Stimulated activated naive B cell treated with anti-CD40 and anti-IgM and Interleukin-4, amounts not matched to agents 10 μg/mL and 1 μg/mL and 100 μg/mL, for 72 hours (primary cell): ENCODE data around the gene CFHR2.
"Not testable (repeated sequence)": the region's sequence is repeated elsewhere in the genome, so short reads cannot be mapped to it uniquely, and the experiment has no call there.

Experiments
- ATAC-seq, 2 donors: fragments of 150-1000 bp; cut with Tn5 transposase; replicated peaks; 2 replicates each; pipeline ENCODE4 v1.10.0; 2021; ENCODE audit warnings: moderate library complexity in 1 of 2
- DNase-seq: peaks from one replicate; pipeline ENCODE4 v3.0.0; 2021
- H3K27ac Mint-ChIP-seq: one replicate; pipeline ENCODE4 v1.8.0; 2022; ENCODE audit warnings: mild to moderate bottlenecking, mixed read lengths
- H3K27me3 Mint-ChIP-seq, 2 donors: one replicate each; pipeline ENCODE4 v1.8.0; 2022; ENCODE audit warnings: mixed read lengths in 2 of 2
- H3K36me3 Mint-ChIP-seq, 2 donors: one replicate each; pipeline ENCODE4 v1.8.0; 2022; ENCODE audit warnings: mixed read lengths in 2 of 2, mild to moderate bottlenecking in 1 of 2
- H3K4me1 Mint-ChIP-seq, 2 donors: one replicate each; pipeline ENCODE4 v1.8.0; 2022; ENCODE audit warnings: mixed read lengths in 2 of 2, mild to moderate bottlenecking in 1 of 2
- H3K4me3 Mint-ChIP-seq, 2 donors: one replicate each; pipeline ENCODE4 v1.8.0; 2022; ENCODE audit warnings: mild to moderate bottlenecking in 2 of 2, mixed read lengths in 2 of 2, moderate library complexity in 1 of 2
- H3K9me3 Mint-ChIP-seq, 2 donors: one replicate each; pipeline ENCODE4 v1.8.0; 2022; ENCODE audit warnings: mixed read lengths in 2 of 2, mild to moderate bottlenecking in 1 of 2

Gene CFHR2

DNA sequence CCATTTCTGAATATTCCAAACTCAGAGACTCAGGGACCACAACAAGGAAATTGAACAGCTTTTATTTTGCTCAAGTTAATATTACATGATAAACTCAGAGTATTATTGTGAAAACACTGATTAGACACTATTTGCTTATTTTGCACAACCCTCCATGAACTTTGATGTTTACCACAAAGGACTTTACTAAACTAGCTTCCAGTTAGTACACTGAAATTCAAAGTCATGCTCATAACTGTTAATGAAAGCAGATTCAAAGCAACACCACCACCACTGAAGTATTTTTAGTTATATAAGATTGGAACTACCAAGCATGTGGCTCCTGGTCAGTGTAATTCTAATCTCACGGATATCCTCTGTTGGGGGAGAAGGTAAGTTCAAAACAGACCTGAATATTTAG is at the start of gene CFHR2:
TSS of gene CFHR2 (plus strand) at position 171 of the 400 bp plus-strand sequence. CDS start at position 314, 143 bp downstream.
- DNase-seq, H3K4me3 Mint-ChIP-seq, ATAC-seq, H3K27me3 Mint-ChIP-seq, H3K36me3 Mint-ChIP-seq, H3K27ac Mint-ChIP-seq, H3K4me1 Mint-ChIP-seq, H3K9me3 Mint-ChIP-seq: not testable (repeated sequence)

DNA sequence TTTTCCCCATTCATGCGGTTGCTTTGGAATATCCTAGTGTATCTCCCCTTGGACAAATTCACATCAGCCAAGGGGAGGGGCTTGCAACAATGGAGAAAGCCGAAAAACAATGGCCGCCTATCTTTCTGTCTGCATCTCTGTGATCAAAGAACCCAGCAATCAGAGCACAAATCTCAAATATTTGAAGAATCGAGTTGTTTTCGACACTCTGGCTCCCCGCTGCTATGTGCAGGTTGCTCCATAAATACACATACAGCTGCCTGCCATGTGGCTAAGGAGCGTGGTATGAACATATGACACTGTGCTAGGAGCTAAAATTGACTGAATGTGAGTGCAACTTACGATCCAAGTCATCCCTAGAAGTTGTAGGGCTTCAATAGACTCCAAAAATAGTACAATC is 47.2 kb upstream of the CFHR2 start:
- no peak for ATAC-seq
- DNase-seq, result no peak
- Mint-ChIP-seq H3K27me3 (peaks cover 12 to 18% of the 10 kb centered on the region in 2 donors), H3K36me3 (no peaks in the 10 kb centered on the region), H3K27ac (no peak overlapping the region), H3K4me3 (no peak overlapping the region), H3K4me1 (no peaks in the 10 kb centered on the region), H3K9me3 (no peaks in the 10 kb centered on the region)

DNA sequence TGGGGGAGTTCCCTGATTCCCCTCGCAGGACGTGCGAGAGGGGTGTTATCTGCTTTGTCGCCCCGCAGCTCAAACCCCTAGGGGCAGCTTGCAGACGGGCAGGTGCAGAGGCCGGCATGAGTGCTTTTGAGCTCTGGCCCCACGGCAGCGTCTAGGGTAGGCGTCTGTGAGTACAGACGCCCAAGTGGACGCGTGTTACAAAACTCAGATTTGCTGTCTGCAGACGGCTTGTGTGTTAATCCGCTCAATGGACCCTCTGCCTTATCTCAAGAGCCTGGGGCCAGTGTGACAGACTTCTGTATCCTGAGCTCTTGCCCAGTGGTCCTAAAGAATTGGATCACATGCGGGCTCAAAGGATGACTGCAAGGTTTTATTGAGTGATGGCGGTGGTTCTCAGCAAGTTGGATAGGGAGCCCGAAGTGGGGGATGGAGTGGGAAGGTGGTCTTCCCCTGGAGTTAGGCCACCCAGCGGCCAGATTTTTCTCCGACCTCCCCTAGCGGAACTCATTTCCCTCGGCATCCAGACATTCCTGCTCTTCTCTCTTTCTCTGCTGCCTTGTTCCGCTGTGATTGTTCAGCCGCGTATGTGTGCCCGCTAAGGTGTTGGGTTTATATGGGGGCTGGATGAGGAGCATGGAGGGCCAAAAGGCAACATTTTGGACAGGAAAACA is 46.2 kb upstream of the CFHR2 start:
- Mint-ChIP-seq H3K4me1 (no peaks in the 10 kb centered on the region), H3K4me3 (no peak overlapping the region), H3K27ac (no peak overlapping the region), H3K9me3 (no peaks in the 10 kb centered on the region), H3K27me3 (peaks cover 12 to 18% of the 10 kb centered on the region in 2 donors), H3K36me3 (no peaks in the 10 kb centered on the region)
- DNase-seq, result no peak
- ATAC-seq, result peak in 1 of 2 donors; percentile 21

DNA sequence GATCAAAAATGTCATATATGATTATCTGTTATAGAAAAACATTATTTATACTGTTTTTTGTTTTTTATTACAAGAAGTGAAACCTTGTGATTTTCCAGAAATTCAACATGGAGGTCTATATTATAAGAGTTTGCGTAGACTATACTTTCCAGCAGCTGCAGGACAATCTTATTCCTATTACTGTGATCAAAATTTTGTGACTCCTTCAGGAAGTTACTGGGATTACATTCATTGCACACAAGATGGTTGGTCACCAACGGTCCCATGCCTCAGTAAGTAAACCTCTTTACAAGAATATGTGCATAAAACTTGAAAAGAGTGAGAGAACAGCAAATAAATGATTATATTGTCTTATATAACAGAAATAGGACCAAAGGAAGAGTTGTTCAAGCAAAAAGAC is 41.2 kb upstream of the CFHR2 start:
- Mint-ChIP-seq H3K4me3 (no peak overlapping the region), H3K36me3 (no peaks in the 10 kb centered on the region), H3K27ac (no peak overlapping the region), H3K27me3 (peaks cover 6 to 15% of the 10 kb centered on the region in 2 donors), H3K4me1 (no peaks in the 10 kb centered on the region), H3K9me3 (peaks cover 0 to 2% of the 10 kb centered on the region in 2 donors)
- DNase-seq (no peak), ATAC-seq (no peak)

DNA sequence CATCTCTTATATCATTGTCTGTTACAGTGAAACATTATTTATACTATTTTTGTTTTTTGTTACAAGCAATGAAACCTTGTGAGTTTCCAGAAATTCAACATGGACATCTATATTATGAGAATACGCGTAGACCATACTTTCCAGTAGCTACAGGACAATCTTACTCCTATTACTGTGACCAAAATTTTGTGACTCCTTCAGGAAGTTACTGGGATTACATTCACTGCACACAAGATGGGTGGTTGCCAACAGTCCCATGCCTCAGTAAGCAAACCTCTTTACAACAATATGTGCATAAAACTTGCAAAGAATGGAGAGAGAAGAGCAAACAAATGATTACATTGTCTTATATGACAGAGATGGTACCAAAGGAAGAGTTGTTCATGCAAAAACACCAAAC is 33.3 kb upstream of the CFHR2 start:
- Mint-ChIP-seq H3K27ac (no peak overlapping the region), H3K27me3 (no peaks in the 10 kb centered on the region), H3K4me3 (no peak overlapping the region), H3K36me3 (no peaks in the 10 kb centered on the region), H3K4me1 (no peaks in the 10 kb centered on the region), H3K9me3 (peaks cover 0 to 2% of the 10 kb centered on the region in 2 donors)
- ATAC-seq (no peak), DNase-seq (no peak)

DNA sequence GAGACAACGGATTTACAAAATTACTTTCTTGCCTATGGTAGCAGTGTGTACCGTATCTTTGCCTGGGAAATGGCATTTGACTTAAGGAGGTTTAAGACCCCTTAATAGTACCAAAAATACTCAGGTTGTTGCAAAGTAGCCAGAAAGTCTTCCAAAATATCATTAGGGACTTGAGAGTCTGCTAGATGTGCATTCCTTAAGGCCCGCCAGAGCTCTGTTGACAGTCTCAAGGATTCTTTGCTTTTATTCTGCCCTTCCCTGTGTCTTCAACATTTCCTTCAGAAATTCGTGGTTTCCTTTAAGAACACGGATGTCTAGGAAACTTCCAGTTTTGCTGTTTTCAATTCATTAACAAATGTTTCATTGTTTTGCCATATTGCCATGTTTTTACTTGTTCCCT is 31.3 kb upstream of the CFHR2 start:
- not testable (repeated sequence) for ATAC-seq, H3K4me1 Mint-ChIP-seq, H3K36me3 Mint-ChIP-seq, H3K27ac Mint-ChIP-seq, DNase-seq, H3K4me3 Mint-ChIP-seq, H3K27me3 Mint-ChIP-seq, H3K9me3 Mint-ChIP-seq

DNA sequence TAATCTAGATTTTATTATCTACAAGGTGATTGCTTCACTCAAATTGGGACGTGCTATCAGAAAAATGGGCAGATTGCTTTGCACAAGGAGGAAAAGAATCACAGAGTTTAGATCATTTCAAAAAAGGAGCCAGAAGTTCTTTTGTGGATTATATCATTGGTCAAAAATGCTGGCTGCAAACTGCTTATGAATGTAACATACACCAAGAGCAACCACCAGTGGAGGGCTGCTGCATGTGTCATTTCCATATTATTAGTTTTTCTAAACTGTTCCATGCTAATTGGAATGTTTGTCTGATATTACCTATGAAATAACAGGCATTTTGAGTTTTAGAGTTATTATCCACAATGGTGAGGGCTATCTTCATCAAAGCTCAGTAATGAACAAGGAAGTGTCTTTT is 16.7 kb upstream of the CFHR2 start:
- not testable (repeated sequence) for H3K27ac Mint-ChIP-seq, H3K9me3 Mint-ChIP-seq, ATAC-seq, H3K36me3 Mint-ChIP-seq, DNase-seq, H3K27me3 Mint-ChIP-seq, H3K4me3 Mint-ChIP-seq, H3K4me1 Mint-ChIP-seq

DNA sequence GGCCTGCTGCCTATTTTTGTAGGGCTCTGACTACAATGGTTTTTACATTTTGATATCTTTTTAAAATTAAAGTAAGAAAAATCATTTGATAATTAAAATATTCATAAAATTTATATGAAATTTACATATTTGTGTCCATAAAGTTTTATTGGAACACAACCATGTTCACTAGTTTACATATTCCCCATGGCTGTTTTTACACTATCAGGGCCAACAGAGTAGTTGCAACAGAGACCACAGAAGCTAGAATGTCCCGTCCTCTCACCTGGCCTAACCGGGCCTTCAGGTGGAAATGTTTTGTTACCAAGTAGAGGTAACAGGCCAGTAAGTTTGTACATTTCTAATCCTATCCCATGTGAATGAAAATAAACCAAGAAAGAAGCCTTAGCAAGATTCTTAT is 10.7 kb upstream of the CFHR2 start:
- not testable (repeated sequence) for H3K36me3 Mint-ChIP-seq, H3K27me3 Mint-ChIP-seq, H3K4me3 Mint-ChIP-seq, ATAC-seq, DNase-seq, H3K27ac Mint-ChIP-seq, H3K9me3 Mint-ChIP-seq, H3K4me1 Mint-ChIP-seq

DNA sequence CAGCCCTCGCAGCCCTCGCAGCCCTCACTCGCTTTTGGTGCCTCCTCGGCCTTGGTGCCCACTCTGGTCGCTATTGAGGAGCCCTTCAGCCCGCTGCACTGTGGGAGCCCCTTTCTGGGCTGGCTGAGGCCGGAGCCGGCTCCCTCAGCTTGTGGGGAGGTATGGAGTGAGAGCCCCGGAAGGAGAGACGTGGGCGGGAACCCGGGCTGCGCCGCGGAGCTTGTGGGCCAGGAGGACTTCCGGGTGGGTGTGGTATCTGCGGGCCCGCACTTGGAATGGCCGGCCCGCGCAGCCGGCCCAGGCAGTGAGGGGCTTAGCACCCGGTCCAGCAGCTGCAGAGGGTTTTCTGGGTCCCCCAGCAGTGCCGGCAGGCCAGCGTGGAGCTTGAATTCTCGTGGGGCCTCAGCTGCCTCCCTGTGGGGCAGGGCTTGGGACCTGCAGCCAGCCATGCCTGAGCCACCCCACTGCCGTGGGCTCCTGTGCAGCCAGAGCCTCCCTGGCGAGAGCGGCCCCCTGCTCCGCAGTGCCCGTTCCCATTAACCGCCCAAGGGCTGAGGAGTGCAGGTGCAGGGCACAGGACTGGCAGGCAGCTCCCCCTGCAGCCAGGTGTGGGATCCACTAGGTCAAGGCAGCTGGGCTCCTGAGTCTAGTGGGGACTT is 9.9 kb upstream of the CFHR2 start:
- ATAC-seq (no peak), DNase-seq (no peak)
- no peak overlapping the region for H3K4me3 Mint-ChIP-seq
- H3K27me3 Mint-ChIP-seq, result no peaks in the 10 kb centered on the region
- no peaks in the 10 kb centered on the region for H3K36me3 Mint-ChIP-seq
- no peaks in the 10 kb centered on the region for H3K4me1 Mint-ChIP-seq
- H3K27ac Mint-ChIP-seq, result no peak overlapping the region
- no peaks in the 10 kb centered on the region for H3K9me3 Mint-ChIP-seq

DNA sequence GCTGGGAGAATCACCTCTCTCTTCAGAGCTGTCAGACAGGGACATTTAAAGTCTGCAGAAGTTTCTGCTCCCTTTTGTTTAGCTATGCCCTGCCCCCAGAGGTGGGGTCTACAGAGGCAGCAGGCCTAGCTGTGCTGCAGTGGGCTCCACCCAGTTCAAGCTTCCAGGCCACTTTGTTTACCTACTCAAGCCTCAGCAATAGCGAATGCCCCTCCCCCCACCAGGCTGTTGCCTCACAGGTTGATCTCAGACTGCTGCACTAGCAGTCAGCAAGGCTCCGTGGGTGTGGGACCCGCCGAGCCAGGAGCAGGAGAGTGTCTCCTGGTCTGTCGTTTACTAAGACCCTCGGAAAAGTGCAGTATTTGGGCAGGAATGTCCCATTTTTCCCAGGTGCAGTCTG is 2.1 kb upstream of the CFHR2 start:
- H3K27ac Mint-ChIP-seq, H3K4me1 Mint-ChIP-seq, DNase-seq, H3K4me3 Mint-ChIP-seq, H3K9me3 Mint-ChIP-seq, ATAC-seq, H3K36me3 Mint-ChIP-seq, H3K27me3 Mint-ChIP-seq: not testable (repeated sequence)

DNA sequence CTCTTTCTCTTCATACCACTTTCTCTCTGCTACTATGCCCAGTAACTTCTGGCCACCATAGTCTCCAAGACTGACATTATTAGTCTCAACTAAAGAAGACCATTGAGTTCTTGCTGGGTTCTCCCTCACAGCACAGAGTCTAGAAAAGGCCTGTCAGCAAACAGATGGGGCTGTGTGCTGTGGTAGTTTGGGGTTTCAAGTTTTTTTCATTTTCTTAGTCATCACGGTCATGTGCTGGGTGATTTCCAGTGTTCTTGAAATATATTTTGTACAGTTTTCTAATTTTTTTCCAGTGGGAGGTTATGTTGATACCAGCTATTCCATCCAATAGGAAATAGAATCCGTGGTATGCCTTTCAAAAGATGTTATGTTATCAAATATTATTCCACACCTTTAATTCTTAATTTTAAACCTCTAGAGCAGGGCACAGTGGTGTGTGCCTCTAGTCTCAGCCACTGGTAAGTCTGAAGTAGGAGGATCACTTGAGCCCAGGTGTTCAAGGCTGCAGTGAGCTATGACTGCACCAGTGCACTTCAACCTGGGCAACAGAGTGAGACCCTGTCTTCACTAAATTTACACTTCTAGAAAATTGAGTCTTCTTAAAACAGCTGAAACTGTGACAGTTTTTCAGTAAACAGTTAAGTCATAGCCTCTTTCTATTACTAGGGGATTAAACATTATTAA is 8.3 kb downstream of the CFHR2 start:
- no peak overlapping the region for H3K27ac Mint-ChIP-seq
- no peaks in the 10 kb centered on the region for H3K36me3 Mint-ChIP-seq
- peaks cover 0 to 9% of the 10 kb centered on the region in 2 donors for H3K9me3 Mint-ChIP-seq
- ATAC-seq (no peak), DNase-seq (no peak)
- H3K4me3 Mint-ChIP-seq, result no peak overlapping the region
- no peaks in the 10 kb centered on the region for H3K27me3 Mint-ChIP-seq
- no peaks in the 10 kb centered on the region for H3K4me1 Mint-ChIP-seq

DNA sequence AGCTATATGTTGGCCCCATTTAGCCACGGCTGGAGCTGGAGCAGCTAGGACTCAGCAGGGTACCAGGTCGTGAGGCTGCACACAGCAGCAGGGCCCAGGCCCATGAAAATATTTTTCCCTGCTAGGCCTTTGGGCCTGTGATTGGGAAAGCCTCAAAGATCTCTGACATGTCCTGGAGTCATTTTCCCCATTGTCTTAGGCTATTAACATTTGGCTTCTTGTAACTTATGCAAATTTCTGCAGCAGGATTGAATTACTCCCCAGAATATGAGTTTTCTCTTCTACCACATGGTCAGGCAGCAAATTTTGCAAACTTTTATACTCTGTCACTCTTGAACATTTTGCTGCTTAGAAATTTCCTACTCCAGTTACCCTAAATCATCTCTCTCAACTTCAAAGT is 11.2 kb downstream of the CFHR2 start:
- Mint-ChIP-seq H3K27me3 (no peaks in the 10 kb centered on the region), H3K36me3 (no peaks in the 10 kb centered on the region), H3K9me3 (peaks cover 0 to 9% of the 10 kb centered on the region in 2 donors), H3K4me3 (no peak overlapping the region), H3K4me1 (no peaks in the 10 kb centered on the region), H3K27ac (no peak overlapping the region)
- DNase-seq (no peak), ATAC-seq (no peak)

DNA sequence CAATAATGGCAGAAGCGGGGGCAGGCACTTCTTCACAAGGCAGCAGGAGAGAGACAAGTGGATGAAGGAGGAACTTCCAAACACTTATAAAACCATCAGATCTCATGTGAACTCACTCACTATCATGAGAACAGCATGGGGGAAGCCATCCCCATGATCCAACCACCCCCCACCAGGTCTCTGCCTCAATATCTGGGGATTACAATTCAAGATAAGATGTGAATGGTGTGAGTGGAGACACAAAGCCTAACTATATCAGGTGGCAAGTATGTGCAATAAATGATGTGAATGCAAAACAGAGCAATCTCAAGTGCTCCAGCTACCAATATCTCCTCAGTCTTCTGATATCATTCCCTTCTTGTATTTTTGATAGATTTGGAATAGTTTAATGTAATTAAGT is 12.4 kb downstream of the CFHR2 start:
- peaks cover 0 to 9% of the 10 kb centered on the region in 2 donors for H3K9me3 Mint-ChIP-seq
- no peak overlapping the region for H3K4me3 Mint-ChIP-seq
- H3K36me3 Mint-ChIP-seq, result no peaks in the 10 kb centered on the region
- no peaks in the 10 kb centered on the region for H3K4me1 Mint-ChIP-seq
- DNase-seq (no peak), ATAC-seq (no peak)
- no peaks in the 10 kb centered on the region for H3K27me3 Mint-ChIP-seq
- no peak overlapping the region for H3K27ac Mint-ChIP-seq

DNA sequence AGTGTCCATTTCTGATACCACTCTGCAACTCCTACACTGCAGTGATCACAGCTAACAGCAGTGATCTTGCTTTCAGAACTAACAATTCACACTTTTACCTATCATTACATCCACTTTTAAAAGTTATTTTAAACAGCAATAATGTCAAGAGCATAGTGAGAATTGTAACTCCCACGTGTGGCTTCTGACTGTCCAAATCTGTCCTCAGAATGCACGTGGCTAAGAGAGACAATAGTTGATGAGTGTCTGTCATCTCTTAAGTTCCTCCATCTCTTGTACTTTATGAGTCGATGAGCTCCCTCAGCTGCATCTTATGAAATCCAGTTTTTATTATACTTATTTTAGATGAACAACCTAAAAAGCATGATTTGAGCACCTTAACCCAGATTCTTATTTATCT is 17.3 kb downstream of the CFHR2 start:
- H3K4me1 Mint-ChIP-seq, result no peaks in the 10 kb centered on the region
- H3K9me3 Mint-ChIP-seq, result peaks cover 2 to 4% of the 10 kb centered on the region in 2 donors
- no peaks in the 10 kb centered on the region for H3K27me3 Mint-ChIP-seq
- H3K36me3 Mint-ChIP-seq, result no peaks in the 10 kb centered on the region
- H3K4me3 Mint-ChIP-seq, result no peak overlapping the region
- ATAC-seq (no peak), DNase-seq (no peak)
- no peak overlapping the region for H3K27ac Mint-ChIP-seq

DNA sequence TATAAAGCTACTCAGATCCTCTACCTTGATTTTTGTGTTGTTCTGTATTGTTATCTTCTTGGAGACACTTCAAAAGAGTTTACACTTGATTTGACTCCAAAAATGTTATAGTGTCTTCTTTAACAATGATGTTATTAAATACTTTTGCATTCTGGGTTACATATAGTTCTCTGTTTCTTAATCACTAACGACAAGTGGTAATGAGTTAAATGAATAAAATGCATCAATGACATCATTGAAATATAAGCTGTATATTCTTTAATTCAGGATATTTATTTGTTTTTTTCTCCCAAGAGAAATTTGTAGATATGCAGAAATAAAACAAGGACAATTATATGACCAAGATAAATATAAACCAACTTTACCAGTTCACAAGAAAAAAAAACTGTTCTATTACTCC is 26.6 kb downstream of the CFHR2 start:
- Mint-ChIP-seq H3K27ac (no peak overlapping the region), H3K4me3 (no peak overlapping the region)

More for the DNA sequence above, 26.6 kb downstream of the CFHR2 start:
- Mint-ChIP-seq H3K9me3 (no peaks in the 10 kb centered on the region), H3K36me3 (no peaks in the 10 kb centered on the region), H3K27me3 (no peaks in the 10 kb centered on the region), H3K4me1 (no peaks in the 10 kb centered on the region)
- DNase-seq, result no peak
- no peak for ATAC-seq
